ENCODE measurements around the gene RSBN1L. TPM values are rescaled to one million over a fixed set of nuclear protein-coding genes. Genes with fewer than 3 reads are reported as not detected.

RSBN1L gene
- total and polyA plus RNA-seq, 2 donors (not counting 3 experiments of a cell fraction or from before 2014, with no cell fraction given) = 3.0 to 13.1 TPM

DNA sequence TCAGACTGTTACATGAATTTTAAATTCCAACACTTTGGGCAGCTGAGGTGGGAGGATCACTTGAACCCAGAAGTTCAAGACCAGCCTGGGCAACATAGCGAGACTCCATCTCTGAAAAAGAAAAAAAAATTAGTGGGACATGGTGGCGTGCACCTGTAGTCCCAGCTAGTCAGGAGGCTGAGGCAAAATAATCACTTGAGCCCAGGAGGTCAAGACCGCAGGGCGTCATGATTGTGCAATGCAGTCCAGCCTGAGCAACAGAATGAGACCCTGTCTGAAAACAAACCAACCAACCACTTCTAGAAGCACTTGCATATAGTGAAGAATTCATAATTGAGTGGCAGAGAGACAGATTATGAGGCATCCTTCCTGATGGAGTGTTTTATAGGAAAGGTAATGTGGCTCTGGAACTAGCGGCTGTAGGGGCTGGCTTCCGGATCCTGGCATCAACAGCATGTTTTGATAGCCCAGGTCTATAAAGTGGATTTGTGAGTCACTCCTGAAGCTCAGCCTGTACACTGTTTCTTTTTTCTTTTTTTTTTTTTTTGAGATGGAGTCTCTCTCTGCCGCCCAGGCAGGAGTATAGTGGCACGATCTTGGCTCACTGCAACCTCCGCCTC is 40.3 kb upstream of the RSBN1L start:
- no peaks in the 10 kb centered on the region for H3K9me1 ChIP-seq (replicated peaks; ENCODE audit: control insufficient read depth, extremely low read depth, insufficient read depth, low read length)
- no peaks in the 10 kb centered on the region for H3K79me2 ChIP-seq (ENCODE audit: control insufficient read depth, insufficient read depth, low read length)
- dilution Hi-C loops (cut with MboI; ENCODE audit: extremely low pct_ligation_motif_present, low sequenced_read_pairs) = no loop called here
- ChIA-PET POLR2A (no interaction called here), CTCF (interaction anchor here (2.1 to 2.6 kb wide), 3 partner anchors 102 to 217 kb away, joined by 4 to 15 read pairs (median 5); no protein-coding TSS in a partner anchor)
- H3K9ac ChIP-seq (replicated peaks; ENCODE audit: extremely low read depth, insufficient read depth, low read length) = no peak overlapping the region
- no peaks in the 10 kb centered on the region for H3K27me3 ChIP-seq (ENCODE audit: control insufficient read depth in 2 of 2, insufficient read depth in 2 of 2, low read length in 2 of 2)
- no peak overlapping the region for H2AFZ ChIP-seq (ENCODE audit: low read depth, low read length)
- H3K36me3 ChIP-seq (ENCODE audit: control insufficient read depth in 2 of 2, extremely low read depth in 1 of 2, insufficient read depth in 2 of 2, low read length in 2 of 2) = peaks cover 8 to 13% of the 10 kb centered on the region in 2 experiments
- no peaks in the 10 kb centered on the region for H3K9me3 ChIP-seq (replicated peaks; ENCODE audit: control insufficient read depth, insufficient read depth, low read length)
- no peak overlapping the region for H3K27ac ChIP-seq (ENCODE audit: insufficient read depth, low read depth, low read length)
- no peaks in the 10 kb centered on the region for H3K4me1 ChIP-seq (ENCODE audit: control insufficient read depth, extremely low read depth, insufficient read depth, low read length)
- no peaks in the 10 kb centered on the region for H4K20me1 ChIP-seq (replicated peaks; ENCODE audit: control insufficient read depth, extremely low read depth, insufficient read depth, low read length)
- no peak overlapping the region for H3K4me2 ChIP-seq (ENCODE audit: insufficient read depth, low read length)
- no peak for FAIRE-seq
- no peak for DNase-seq (ENCODE audit: low read depth, low spot score)
- TF ChIP-seq MYC (IDR thresholded peaks at IDR 0.05; ENCODE audit: low read depth, low read length) = no peak
- no peak for TF ChIP-seq EZH2 (IDR thresholded peaks at IDR 0.05; ENCODE audit: borderline replicate concordance, low read depth, low read length, severe bottlenecking)
- TF ChIP-seq POLR2AphosphoS5 (IDR thresholded peaks at IDR 0.05; ENCODE audit: insufficient read depth, low read depth, low read length) = no peak
- no peak for TF ChIP-seq MAX (IDR thresholded peaks at IDR 0.05; ENCODE audit: insufficient read depth, insufficient read length)
- TF ChIP-seq POLR2A (IDR thresholded peaks at IDR 0.05; ENCODE audit: low read depth, low read length) = no peak
- TF ChIP-seq JUN (IDR thresholded peaks at IDR 0.05; ENCODE audit: borderline replicate concordance, insufficient read depth, insufficient read length, low read depth) = no peak
- no peak for TF ChIP-seq FOS (IDR thresholded peaks at IDR 0.05; ENCODE audit: borderline replicate concordance, insufficient read depth, low read length)
- TF ChIP-seq, protein P1, sequence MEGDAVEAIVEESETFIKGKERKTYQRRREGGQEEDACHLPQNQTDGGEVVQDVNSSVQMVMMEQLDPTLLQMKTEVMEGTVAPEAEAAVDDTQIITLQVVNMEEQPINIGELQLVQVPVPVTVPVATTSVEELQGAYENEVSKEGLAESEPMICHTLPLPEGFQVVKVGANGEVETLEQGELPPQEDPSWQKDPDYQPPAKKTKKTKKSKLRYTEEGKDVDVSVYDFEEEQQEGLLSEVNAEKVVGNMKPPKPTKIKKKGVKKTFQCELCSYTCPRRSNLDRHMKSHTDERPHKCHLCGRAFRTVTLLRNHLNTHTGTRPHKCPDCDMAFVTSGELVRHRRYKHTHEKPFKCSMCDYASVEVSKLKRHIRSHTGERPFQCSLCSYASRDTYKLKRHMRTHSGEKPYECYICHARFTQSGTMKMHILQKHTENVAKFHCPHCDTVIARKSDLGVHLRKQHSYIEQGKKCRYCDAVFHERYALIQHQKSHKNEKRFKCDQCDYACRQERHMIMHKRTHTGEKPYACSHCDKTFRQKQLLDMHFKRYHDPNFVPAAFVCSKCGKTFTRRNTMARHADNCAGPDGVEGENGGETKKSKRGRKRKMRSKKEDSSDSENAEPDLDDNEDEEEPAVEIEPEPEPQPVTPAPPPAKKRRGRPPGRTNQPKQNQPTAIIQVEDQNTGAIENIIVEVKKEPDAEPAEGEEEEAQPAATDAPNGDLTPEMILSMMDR (IDR thresholded peaks at IDR 0.05; ENCODE audit: extremely low read depth in 1 of 2, insufficient read depth in 1 of 2, low read depth in 1 of 2, low read length in 2 of 2) = no peak
- no peak for TF ChIP-seq GATA2 (IDR thresholded peaks at IDR 0.05; ENCODE audit: insufficient read depth, insufficient read length, low read depth, low read length)
- H3K4me3 ChIP-seq (replicated peaks in 1 of 3; ENCODE audit: insufficient read depth in 1 of 3, low read depth in 1 of 3, low read length in 3 of 3) = no peak overlapping the region
- intact Hi-C loops (cut with micrococcal nuclease) = loop anchor here (5.0 to 10.0 kb wide), 2 partner anchors 281 to 389 kb away; no protein-coding TSS in a partner anchor
- no TSS peak for BruUV-seq (replicated peaks)
